HepG2 (cell line): ENCODE data around the gene FCRLA. TPM values are rescaled to one million over a fixed set of nuclear protein-coding genes. Genes with fewer than 3 reads are reported as not detected.

ENCODE experiments used
- ELF3 ChIP-seq: IDR thresholded peaks from 2 replicates; pipeline ENCODE4 v1.6.1; 2016; ENCODE audit warnings: missing genetic modification reagents, missing compliant biosample characterization
- ELF4 ChIP-seq: sonication (generic); formaldehyde crosslinking; IDR thresholded peaks from 2 replicates; pipeline ENCODE4 v1.5.0; 2020; ENCODE audit warnings: missing genetic modification reagents, mild to moderate bottlenecking, moderate library complexity, borderline replicate concordance
- EZH2 ChIP-seq: conservative IDR thresholded peaks from 2 replicates; pipeline ENCODE4 v1.6.1; 2012; ENCODE audit warnings: mild to moderate bottlenecking, low read depth, low read length, moderate library complexity
- HHEX ChIP-seq: IDR thresholded peaks from 2 replicates; pipeline ENCODE4 v1.6.1; 2016; ENCODE audit warnings: control low read depth
- POLR2AphosphoS5 ChIP-seq: IDR thresholded peaks from 2 replicates; pipeline ENCODE4 v1.6.1; 2012; ENCODE audit warnings: low read depth, low read length
- RFXAP ChIP-seq: sonication (generic); formaldehyde crosslinking; IDR thresholded peaks from 2 replicates; pipeline ENCODE4 v1.4.0; 2020; ENCODE audit warnings: missing genetic modification reagents, borderline replicate concordance
- ZFP91 ChIP-seq: sonication (generic); formaldehyde crosslinking; IDR thresholded peaks from 2 replicates; pipeline ENCODE4 v1.9.0; 2022; ENCODE audit warnings: missing genetic modification reagents, mild to moderate bottlenecking, borderline replicate concordance
- ZMYM2 ChIP-seq: sonication (generic); formaldehyde crosslinking; IDR thresholded peaks from 2 replicates; pipeline ENCODE4 v1.8.0; 2022; ENCODE audit warnings: mild to moderate bottlenecking, missing genetic modification reagents
- ZNF598 ChIP-seq: sonication (generic); formaldehyde crosslinking; IDR thresholded peaks from 2 replicates; pipeline ENCODE4 v1.5.1; 2020; ENCODE audit warnings: mild to moderate bottlenecking, missing genetic modification reagents, borderline replicate concordance
- ZNF816 ChIP-seq: sonication (generic); formaldehyde crosslinking; IDR thresholded peaks from 2 replicates; pipeline ENCODE4 v1.8.0; 2022; ENCODE audit warnings: missing genetic modification reagents, mild to moderate bottlenecking, borderline replicate concordance
- ZNF850 ChIP-seq: sonication (generic); formaldehyde crosslinking; conservative IDR thresholded peaks from 2 replicates; pipeline ENCODE4 v1.9.0; 2021; ENCODE audit warnings: mild to moderate bottlenecking, missing genetic modification reagents
- ZSCAN30 ChIP-seq: sonication (generic); formaldehyde crosslinking; IDR thresholded peaks from 2 replicates; pipeline ENCODE4 v1.5.0; 2020; ENCODE audit warnings: mild to moderate bottlenecking, missing genetic modification reagents
- ZZZ3 ChIP-seq: sonication (generic); formaldehyde crosslinking; IDR thresholded peaks from 2 replicates; pipeline ENCODE4 v1.4.0; 2020; ENCODE audit warnings: missing genetic modification reagents, mild to moderate bottlenecking, borderline replicate concordance
- polyA plus RNA-seq, 8 experiments: library from polyadenylated mRNA; depleted of rRNA in 3 of 8; stranded (reverse) in 7 of 8; unstranded in 1 of 8; fragments of >200 nt; fragmentation: Illumina TruSeq in 4 of 8; extraction: Trizol in 4 of 8; gene quantifications; 2 replicates each; pipeline versions ENCODE4 v1.2.1 to v1.2.3, GENCODE V29; 2011 to 2016; ENCODE audit warnings: low read depth in 4 of 8, missing spikeins in 1 of 8, mixed read lengths in 1 of 8; ENCODE audit not compliant: insufficient read depth in 1 of 8
- total RNA-seq, 5 experiments: library from RNA; depleted of rRNA; stranded (reverse); fragments of >200 nt; fragmentation: Illumina TruSeq; extraction: Trizol; gene quantifications; 2 replicates each; pipeline ENCODE4 v1.2.3, GENCODE V29; 2016; ENCODE audit warnings: low read depth in 1 of 5
- TF ChIP-seq, protein P1 (sequence below): sonication (generic); formaldehyde crosslinking; IDR thresholded peaks from 2 replicates; pipeline ENCODE4 v1.4.0; 2020; ENCODE audit warnings: missing genetic modification reagents, borderline replicate concordance
- TF ChIP-seq, protein P2 (sequence below): IDR thresholded peaks from 2 replicates; pipeline ENCODE4 v1.4.0; 2020; ENCODE audit warnings: mild to moderate bottlenecking, missing genetic modification reagents
- TF ChIP-seq, protein P3 (sequence below): fragments of 450-650 bp; IDR thresholded peaks from 2 replicates; pipeline ENCODE4 v1.6.1; 2016
- TF ChIP-seq, protein P4 (sequence below): sonication (generic); formaldehyde crosslinking; IDR thresholded peaks from 2 replicates; pipeline ENCODE4 v1.4.0; 2020; ENCODE audit warnings: missing genetic modification reagents, borderline replicate concordance

The FCRLA gene
- total and polyA plus RNA-seq, 2 of the 13 experiments (the other 11 are each of a cell fraction or from before 2014, with no cell fraction given) = not detected

GRCh38 chr1:161702250-161702649 is 4.8 kb upstream of the FCRLA start (continued):
- TF ChIP-seq POLR2AphosphoS5 (no peak), ELF3 (CRISPR knock-in tag) (peak; percentile 74), ZNF598 (CRISPR knock-in tag) (no peak), ZNF850 (CRISPR knock-in tag) (no peak), HHEX (peak; percentile 56; the same call in 1 of the 2 replicates), ZZZ3 (CRISPR knock-in tag) (no peak), ZMYM2 (CRISPR knock-in tag) (peak; percentile 97), ZSCAN30 (CRISPR knock-in tag) (no peak), ZFP91 (CRISPR knock-in tag) (no peak), EZH2 (no peak), RFXAP (CRISPR knock-in tag) (peak; percentile 32; the same call in 1 of the 2 replicates), ELF4 (CRISPR knock-in tag) (no peak), ZNF816 (CRISPR knock-in tag) (no peak)
- TF ChIP-seq, protein P1, sequence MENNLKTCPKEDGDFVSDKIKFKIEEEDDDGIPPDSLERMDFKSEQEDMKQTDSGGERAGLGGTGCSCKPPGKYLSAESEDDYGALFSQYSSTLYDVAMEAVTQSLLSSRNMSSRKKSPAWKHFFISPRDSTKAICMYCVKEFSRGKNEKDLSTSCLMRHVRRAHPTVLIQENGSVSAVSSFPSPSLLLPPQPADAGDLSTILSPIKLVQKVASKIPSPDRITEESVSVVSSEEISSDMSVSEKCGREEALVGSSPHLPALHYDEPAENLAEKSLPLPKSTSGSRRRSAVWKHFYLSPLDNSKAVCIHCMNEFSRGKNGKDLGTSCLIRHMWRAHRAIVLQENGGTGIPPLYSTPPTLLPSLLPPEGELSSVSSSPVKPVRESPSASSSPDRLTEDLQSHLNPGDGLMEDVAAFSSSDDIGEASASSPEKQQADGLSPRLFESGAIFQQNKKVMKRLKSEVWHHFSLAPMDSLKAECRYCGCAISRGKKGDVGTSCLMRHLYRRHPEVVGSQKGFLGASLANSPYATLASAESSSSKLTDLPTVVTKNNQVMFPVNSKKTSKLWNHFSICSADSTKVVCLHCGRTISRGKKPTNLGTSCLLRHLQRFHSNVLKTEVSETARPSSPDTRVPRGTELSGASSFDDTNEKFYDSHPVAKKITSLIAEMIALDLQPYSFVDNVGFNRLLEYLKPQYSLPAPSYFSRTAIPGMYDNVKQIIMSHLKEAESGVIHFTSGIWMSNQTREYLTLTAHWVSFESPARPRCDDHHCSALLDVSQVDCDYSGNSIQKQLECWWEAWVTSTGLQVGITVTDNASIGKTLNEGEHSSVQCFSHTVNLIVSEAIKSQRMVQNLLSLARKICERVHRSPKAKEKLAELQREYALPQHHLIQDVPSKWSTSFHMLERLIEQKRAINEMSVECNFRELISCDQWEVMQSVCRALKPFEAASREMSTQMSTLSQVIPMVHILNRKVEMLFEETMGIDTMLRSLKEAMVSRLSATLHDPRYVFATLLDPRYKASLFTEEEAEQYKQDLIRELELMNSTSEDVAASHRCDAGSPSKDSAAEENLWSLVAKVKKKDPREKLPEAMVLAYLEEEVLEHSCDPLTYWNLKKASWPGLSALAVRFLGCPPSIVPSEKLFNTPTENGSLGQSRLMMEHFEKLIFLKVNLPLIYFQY = no peak
- TF ChIP-seq, protein P2, sequence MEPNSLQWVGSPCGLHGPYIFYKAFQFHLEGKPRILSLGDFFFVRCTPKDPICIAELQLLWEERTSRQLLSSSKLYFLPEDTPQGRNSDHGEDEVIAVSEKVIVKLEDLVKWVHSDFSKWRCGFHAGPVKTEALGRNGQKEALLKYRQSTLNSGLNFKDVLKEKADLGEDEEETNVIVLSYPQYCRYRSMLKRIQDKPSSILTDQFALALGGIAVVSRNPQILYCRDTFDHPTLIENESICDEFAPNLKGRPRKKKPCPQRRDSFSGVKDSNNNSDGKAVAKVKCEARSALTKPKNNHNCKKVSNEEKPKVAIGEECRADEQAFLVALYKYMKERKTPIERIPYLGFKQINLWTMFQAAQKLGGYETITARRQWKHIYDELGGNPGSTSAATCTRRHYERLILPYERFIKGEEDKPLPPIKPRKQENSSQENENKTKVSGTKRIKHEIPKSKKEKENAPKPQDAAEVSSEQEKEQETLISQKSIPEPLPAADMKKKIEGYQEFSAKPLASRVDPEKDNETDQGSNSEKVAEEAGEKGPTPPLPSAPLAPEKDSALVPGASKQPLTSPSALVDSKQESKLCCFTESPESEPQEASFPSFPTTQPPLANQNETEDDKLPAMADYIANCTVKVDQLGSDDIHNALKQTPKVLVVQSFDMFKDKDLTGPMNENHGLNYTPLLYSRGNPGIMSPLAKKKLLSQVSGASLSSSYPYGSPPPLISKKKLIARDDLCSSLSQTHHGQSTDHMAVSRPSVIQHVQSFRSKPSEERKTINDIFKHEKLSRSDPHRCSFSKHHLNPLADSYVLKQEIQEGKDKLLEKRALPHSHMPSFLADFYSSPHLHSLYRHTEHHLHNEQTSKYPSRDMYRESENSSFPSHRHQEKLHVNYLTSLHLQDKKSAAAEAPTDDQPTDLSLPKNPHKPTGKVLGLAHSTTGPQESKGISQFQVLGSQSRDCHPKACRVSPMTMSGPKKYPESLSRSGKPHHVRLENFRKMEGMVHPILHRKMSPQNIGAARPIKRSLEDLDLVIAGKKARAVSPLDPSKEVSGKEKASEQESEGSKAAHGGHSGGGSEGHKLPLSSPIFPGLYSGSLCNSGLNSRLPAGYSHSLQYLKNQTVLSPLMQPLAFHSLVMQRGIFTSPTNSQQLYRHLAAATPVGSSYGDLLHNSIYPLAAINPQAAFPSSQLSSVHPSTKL (CRISPR knock-in tag) = peak; percentile 87
- TF ChIP-seq, protein P3, sequence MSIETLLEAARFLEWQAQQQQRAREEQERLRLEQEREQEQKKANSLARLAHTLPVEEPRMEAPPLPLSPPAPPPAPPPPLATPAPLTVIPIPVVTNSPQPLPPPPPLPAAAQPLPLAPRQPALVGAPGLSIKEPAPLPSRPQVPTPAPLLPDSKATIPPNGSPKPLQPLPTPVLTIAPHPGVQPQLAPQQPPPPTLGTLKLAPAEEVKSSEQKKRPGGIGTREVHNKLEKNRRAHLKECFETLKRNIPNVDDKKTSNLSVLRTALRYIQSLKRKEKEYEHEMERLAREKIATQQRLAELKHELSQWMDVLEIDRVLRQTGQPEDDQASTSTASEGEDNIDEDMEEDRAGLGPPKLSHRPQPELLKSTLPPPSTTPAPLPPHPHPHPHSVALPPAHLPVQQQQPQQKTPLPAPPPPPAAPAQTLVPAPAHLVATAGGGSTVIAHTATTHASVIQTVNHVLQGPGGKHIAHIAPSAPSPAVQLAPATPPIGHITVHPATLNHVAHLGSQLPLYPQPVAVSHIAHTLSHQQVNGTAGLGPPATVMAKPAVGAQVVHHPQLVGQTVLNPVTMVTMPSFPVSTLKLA = no peak
- TF ChIP-seq, protein P4, sequence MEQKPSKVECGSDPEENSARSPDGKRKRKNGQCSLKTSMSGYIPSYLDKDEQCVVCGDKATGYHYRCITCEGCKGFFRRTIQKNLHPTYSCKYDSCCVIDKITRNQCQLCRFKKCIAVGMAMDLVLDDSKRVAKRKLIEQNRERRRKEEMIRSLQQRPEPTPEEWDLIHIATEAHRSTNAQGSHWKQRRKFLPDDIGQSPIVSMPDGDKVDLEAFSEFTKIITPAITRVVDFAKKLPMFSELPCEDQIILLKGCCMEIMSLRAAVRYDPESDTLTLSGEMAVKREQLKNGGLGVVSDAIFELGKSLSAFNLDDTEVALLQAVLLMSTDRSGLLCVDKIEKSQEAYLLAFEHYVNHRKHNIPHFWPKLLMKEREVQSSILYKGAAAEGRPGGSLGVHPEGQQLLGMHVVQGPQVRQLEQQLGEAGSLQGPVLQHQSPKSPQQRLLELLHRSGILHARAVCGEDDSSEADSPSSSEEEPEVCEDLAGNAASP (CRISPR knock-in tag) = peak; percentile 61; the same call in 1 of the 2 replicates
